ENCODE results near the gene PIBF1.
"Not testable (repeated sequence)": the region's sequence is repeated elsewhere in the genome, so short reads cannot be mapped to it uniquely, and the experiment has no call there.

Gene PIBF1

GRCh38 chr13:72754111-72754510, 27.8 kb upstream of the PIBF1 start:
- POLR2A ChIA-PET, result no interaction called here
- TF ChIP-seq, protein P1, sequence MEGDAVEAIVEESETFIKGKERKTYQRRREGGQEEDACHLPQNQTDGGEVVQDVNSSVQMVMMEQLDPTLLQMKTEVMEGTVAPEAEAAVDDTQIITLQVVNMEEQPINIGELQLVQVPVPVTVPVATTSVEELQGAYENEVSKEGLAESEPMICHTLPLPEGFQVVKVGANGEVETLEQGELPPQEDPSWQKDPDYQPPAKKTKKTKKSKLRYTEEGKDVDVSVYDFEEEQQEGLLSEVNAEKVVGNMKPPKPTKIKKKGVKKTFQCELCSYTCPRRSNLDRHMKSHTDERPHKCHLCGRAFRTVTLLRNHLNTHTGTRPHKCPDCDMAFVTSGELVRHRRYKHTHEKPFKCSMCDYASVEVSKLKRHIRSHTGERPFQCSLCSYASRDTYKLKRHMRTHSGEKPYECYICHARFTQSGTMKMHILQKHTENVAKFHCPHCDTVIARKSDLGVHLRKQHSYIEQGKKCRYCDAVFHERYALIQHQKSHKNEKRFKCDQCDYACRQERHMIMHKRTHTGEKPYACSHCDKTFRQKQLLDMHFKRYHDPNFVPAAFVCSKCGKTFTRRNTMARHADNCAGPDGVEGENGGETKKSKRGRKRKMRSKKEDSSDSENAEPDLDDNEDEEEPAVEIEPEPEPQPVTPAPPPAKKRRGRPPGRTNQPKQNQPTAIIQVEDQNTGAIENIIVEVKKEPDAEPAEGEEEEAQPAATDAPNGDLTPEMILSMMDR (IDR thresholded peaks at IDR 0.05; ENCODE audit: control extremely low read depth, extremely low read depth, low read depth, missing control alignments), result no peak
- DNase-seq (ENCODE audit: extremely low spot score), result no peak
- CTCF ChIA-PET, result no interaction called here

DNA sequence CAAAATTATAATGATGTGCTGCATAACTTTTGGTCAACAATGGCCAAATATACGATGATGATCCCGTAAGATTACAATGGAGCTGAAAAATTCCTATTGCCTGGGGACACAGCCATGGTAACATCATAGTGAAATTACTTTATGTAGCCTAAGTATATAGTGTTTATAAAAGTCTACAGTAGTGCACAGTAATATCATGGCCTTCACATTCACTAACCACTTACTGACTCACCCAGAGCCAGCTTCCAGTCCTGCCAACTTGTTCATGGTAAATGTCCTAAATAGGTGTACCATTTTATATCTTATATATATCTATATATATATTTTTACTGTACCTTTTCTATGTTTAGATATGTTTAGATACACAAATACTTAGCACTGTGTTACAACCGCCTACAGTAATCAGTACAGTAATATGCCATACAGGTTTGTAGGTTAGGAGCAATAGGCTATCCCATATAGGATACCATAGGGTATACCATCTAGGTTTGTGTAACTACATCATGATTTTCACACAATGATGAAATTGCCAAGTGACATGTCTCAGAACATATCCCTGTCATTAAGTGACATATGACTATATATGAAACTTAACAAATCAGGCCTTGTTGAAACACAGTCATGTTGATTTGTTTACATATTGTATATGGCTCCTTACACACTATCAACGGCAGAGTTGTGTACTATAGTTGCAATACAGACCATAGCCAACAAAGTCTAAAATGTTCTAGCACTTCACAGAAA, 24.0 kb upstream of the PIBF1 start:
- ChIA-PET POLR2A (interaction anchor here (0.7 kb wide), 1 partner anchor 13 kb away, joined by 7 read pairs; no protein-coding TSS in a partner anchor), CTCF (interaction anchor here (0.9 to 2.1 kb wide), 4 partner anchors 10 to 62 kb away, joined by 3 to 9 read pairs (median 4); no protein-coding TSS in a partner anchor)
- TF ChIP-seq, protein P1 (IDR thresholded peaks at IDR 0.05; ENCODE audit: control extremely low read depth, extremely low read depth, low read depth, missing control alignments), result no peak
- no peak for DNase-seq (ENCODE audit: extremely low spot score)

GRCh38 chr13:72760189-72760588, 21.7 kb upstream of the PIBF1 start:
- DNase-seq (ENCODE audit: extremely low spot score), result no peak
- TF ChIP-seq, protein P1 (IDR thresholded peaks at IDR 0.05; ENCODE audit: control extremely low read depth, extremely low read depth, low read depth, missing control alignments), result no peak
- CTCF ChIA-PET, result interaction anchor here (1.2 to 2.1 kb wide), 3 partner anchors 8 to 17 kb away, joined by 3 to 9 read pairs (median 6); no protein-coding TSS in a partner anchor
- POLR2A ChIA-PET, result no interaction called here

- DNase-seq (ENCODE audit: extremely low spot score), result no peak
- TF ChIP-seq, protein P1 (IDR thresholded peaks at IDR 0.05; ENCODE audit: control extremely low read depth, extremely low read depth, low read depth, missing control alignments), result no peak
- POLR2A ChIA-PET, result no interaction called here
Measured at GRCh38 chr13:72763411-72763810, 18.5 kb upstream of the PIBF1 start.

GRCh38 chr13:72774019-72774418, 7.9 kb upstream of the PIBF1 start:
- ChIA-PET POLR2A (no interaction called here), CTCF (no interaction called here)
- DNase-seq (ENCODE audit: extremely low spot score), result no peak
- TF ChIP-seq, protein P1 (IDR thresholded peaks at IDR 0.05; ENCODE audit: control extremely low read depth, extremely low read depth, low read depth, missing control alignments), result no peak

More at GRCh38 chr13:72763411-72763810, 18.5 kb upstream of the PIBF1 start:
- CTCF ChIA-PET, result interaction anchor here (1.0 kb wide), 1 partner anchor 19 kb away, joined by 4 read pairs; no protein-coding TSS in a partner anchor

GRCh38 chr13:72782717-72783116, 784 bp downstream of the PIBF1 start:
- POLR2A ChIA-PET, result no interaction called here
- TF ChIP-seq, protein P1 (IDR thresholded peaks at IDR 0.05; ENCODE audit: control extremely low read depth, extremely low read depth, low read depth, missing control alignments), result no peak
- DNase-seq (ENCODE audit: extremely low spot score), result no peak
- CTCF ChIA-PET, result no interaction called here

- CTCF ChIA-PET, result interaction anchor here (0.7 to 1.9 kb wide), 3 partner anchors 9 to 54 kb away, joined by 3 to 8 read pairs (median 3); no protein-coding TSS in a partner anchor
- DNase-seq (ENCODE audit: extremely low spot score); POLR2A ChIA-PET: not testable (repeated sequence)
Measured at GRCh38 chr13:72784679-72785078, 2.7 kb downstream of the PIBF1 start.

Measured in GM10248 (cell line).